ENCODE data around the gene TK2.
"Not testable (repeated sequence)": the region's sequence is repeated elsewhere in the genome, so short reads cannot be mapped to it uniquely, and the experiment has no call there.

DNA sequence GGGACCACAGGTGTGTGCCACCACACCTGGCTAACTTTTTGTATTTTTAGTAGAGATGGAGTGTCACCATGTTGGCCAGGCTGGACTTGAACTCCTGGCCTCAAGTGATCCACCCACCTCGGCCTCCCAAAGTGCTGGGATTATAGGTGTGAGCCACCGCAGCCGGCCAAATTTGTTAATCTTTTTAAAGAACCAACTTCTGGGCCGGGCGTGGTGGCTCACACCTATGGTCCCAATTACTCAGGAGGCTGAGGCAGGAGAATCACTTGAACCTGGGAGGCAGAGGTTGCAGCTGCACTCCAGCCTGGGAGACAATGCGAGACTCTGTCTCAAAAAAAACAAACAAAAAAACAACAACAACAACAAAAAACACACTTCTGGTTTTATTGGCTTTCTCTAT lies 84.0 kb downstream of the TK2 start:
- TF ChIP-seq, protein P1, sequence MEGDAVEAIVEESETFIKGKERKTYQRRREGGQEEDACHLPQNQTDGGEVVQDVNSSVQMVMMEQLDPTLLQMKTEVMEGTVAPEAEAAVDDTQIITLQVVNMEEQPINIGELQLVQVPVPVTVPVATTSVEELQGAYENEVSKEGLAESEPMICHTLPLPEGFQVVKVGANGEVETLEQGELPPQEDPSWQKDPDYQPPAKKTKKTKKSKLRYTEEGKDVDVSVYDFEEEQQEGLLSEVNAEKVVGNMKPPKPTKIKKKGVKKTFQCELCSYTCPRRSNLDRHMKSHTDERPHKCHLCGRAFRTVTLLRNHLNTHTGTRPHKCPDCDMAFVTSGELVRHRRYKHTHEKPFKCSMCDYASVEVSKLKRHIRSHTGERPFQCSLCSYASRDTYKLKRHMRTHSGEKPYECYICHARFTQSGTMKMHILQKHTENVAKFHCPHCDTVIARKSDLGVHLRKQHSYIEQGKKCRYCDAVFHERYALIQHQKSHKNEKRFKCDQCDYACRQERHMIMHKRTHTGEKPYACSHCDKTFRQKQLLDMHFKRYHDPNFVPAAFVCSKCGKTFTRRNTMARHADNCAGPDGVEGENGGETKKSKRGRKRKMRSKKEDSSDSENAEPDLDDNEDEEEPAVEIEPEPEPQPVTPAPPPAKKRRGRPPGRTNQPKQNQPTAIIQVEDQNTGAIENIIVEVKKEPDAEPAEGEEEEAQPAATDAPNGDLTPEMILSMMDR (IDR thresholded peaks at IDR 0.05): not testable (repeated sequence)
- TF ChIP-seq EP300 (IDR thresholded peaks at IDR 0.05; ENCODE audit: low read depth); POLR2AphosphoS5 (IDR thresholded peaks at IDR 0.05): not testable (repeated sequence)

Measured in transverse colon (tissue), 4 donors.